NT2/D1 (cell line): ENCODE measurements around the gene PCP4.

Source experiments
- YY1 ChIP-seq: IDR thresholded peaks from 2 replicates; pipeline ENCODE4 v1.6.1; 2011; ENCODE audit not compliant: insufficient read length, insufficient read depth
- ZNF274 ChIP-seq: IDR thresholded peaks from 2 replicates; pipeline ENCODE4 v1.6.1; 2011; ENCODE audit warnings: mild to moderate bottlenecking, low read depth, low read length

DNA sequence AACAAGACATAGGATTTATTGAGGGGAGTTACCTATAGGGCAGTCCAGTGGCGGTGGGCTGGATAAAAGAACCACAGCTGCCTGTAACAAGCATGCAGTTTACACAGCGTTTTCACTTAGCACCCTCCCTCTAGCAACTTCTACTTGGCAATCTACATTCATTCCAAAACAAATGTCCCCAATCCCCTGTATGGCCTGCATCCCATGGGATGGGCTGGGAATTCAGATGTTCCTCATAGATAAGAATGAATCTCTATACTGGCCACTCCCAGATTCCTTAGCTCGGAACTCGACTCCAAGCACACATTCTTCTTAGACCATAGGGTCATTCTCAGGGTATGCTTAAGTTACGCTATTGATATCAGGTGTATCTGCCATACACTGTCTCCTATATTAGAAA, 33.3 kb downstream of the PCP4 start:
- TF ChIP-seq ZNF274 (no peak), YY1 (no peak)
